Measurements from ENCODE around the gene RFPL4A.
A peak's percentile ranks its signal among the peaks of the same experiment; 100 is the strongest.
"Not testable (repeated sequence)": the region's sequence is repeated elsewhere in the genome, so short reads cannot be mapped to it uniquely, and the experiment has no call there.

Gene RFPL4A

GRCh38 chr19:55758797-55759196 lies at the start of gene RFPL4A:
Gene RFPL4A, plus strand, starts transcription at chr19:55759097. Its CDS starts 2,704 bp downstream, at chr19:55761801.
- DNase-seq, result not testable (repeated sequence)

GRCh38 chr19:55711719-55712118 lies 47.2 kb upstream of the RFPL4A start:
- DNase-seq, result no peak

GRCh38 chr19:55712804-55713631 lies 45.9 kb upstream of the RFPL4A start:
- no peak for DNase-seq

- DNase-seq, result no peak
Measured at GRCh38 chr19:55716531-55716930, 42.4 kb upstream of the RFPL4A start.

- DNase-seq, result no peak
Measured at GRCh38 chr19:55717251-55717650, 41.6 kb upstream of the RFPL4A start.

GRCh38 chr19:55717879-55718711 lies 40.8 kb upstream of the RFPL4A start:
- not testable (repeated sequence) for DNase-seq

- DNase-seq, result no peak
Measured at GRCh38 chr19:55720214-55720746, 38.6 kb upstream of the RFPL4A start.

GRCh38 chr19:55720801-55721200 lies 38.1 kb upstream of the RFPL4A start:
- no peak for DNase-seq

- no peak for DNase-seq
Measured at GRCh38 chr19:55723491-55723890, 35.4 kb upstream of the RFPL4A start.

- not testable (repeated sequence) for DNase-seq
Measured at GRCh38 chr19:55730378-55730777, 28.5 kb upstream of the RFPL4A start.

- DNase-seq, result no peak
Measured at GRCh38 chr19:55738302-55738701, 20.6 kb upstream of the RFPL4A start, which contains the start of gene NLRP9. Gene NLRP9, minus strand, starts transcription at chr19:55738402. Its CDS starts 28 bp downstream, at chr19:55738374.

GRCh38 chr19:55750715-55751114 lies 8.2 kb upstream of the RFPL4A start:
- DNase-seq, result no peak

- DNase-seq, result no peak
Measured at GRCh38 chr19:55753401-55753800, 5.5 kb upstream of the RFPL4A start.

- not testable (repeated sequence) for DNase-seq
Measured at GRCh38 chr19:55756808-55757207, 2.1 kb upstream of the RFPL4A start.

GRCh38 chr19:55766466-55766865 lies 7.6 kb downstream of the RFPL4A start:
- no peak for DNase-seq

GRCh38 chr19:55768818-55769217 lies 9.9 kb downstream of the RFPL4A start, which contains the start of gene RFPL4AL1:
Gene RFPL4AL1, plus strand, starts transcription at chr19:55769118. Its CDS starts 2,687 bp downstream, at chr19:55771805.
- not testable (repeated sequence) for DNase-seq

- DNase-seq, result not testable (repeated sequence)
Measured at GRCh38 chr19:55769632-55770031, 10.7 kb downstream of the RFPL4A start.

- DNase-seq, result peak; percentile 20
Measured at GRCh38 chr19:55777528-55777927, 18.6 kb downstream of the RFPL4A start.

- DNase-seq, result no peak
Measured at GRCh38 chr19:55778331-55778730, 19.4 kb downstream of the RFPL4A start.

GRCh38 chr19:55781112-55781511 lies 22.2 kb downstream of the RFPL4A start:
- DNase-seq, result no peak

GRCh38 chr19:55795021-55795420 lies 36.1 kb downstream of the RFPL4A start:
- DNase-seq, result no peak

- no peak for DNase-seq
Measured at GRCh38 chr19:55801416-55801815, 42.5 kb downstream of the RFPL4A start.

- DNase-seq, result no peak
Measured at GRCh38 chr19:55802281-55802680, 43.4 kb downstream of the RFPL4A start.

Data from NCI-H69 (cell line).